ENCODE measurements around the gene AHR.

- TF ChIP-seq POLR2AphosphoS5 (IDR thresholded peaks at IDR 0.05; ENCODE audit: low read depth, low read length) (no peak), POU2F2 (IDR thresholded peaks at IDR 0.05; ENCODE audit: low read depth, low read length) (no peak), POLR2A (IDR thresholded peaks at IDR 0.05; ENCODE audit: low read depth, low read length) (no peak), TAF1 (IDR thresholded peaks at IDR 0.05; ENCODE audit: low read depth, low read length) (no peak)
These were observed 67.3 kb downstream of the AHR start for GRCh38 chr7:17365775-17366174.
